PC-3 (cell line): Measurements from ENCODE around the gene MT1A. TPM values are rescaled to one million over a fixed set of nuclear protein-coding genes. Genes with fewer than 3 reads are reported as not detected.

Source experiments
- ATAC-seq: fragments of 200-7000 bp; cut with Tn5 transposase; 2 replicates; pipeline ENCODE4 v1.9.1; 2020; ENCODE audit warnings: mild to moderate bottlenecking, moderate library complexity
- BruUV-seq: library from RNA; stranded (reverse); fragments of 400-500 nt; replicated peaks from 2 replicates; lab custom pipeline; 2021; lab: Mats Ljungman, UMichigan
- CTCF ChIA-PET: fragments of 300-600 bp; sonication (Branson Sonifier 250); formaldehyde crosslinking; loops from one replicate; lab custom pipeline; 2022; ENCODE audit warnings: antibody characterized with exemption; lab: Charles Lee
- POLR2A ChIA-PET: fragments of 300-600 bp; sonication (Branson Sonifier 250); formaldehyde crosslinking; loops from one replicate; lab custom pipeline; 2022; ENCODE audit warnings: antibody characterized with exemption; ENCODE audit not compliant: unreplicated experiment; lab: Charles Lee
- DNase-seq: peaks from one replicate; pipeline ENCODE4 v3.0.0-alpha.2; 2015
- H2AFZ ChIP-seq: fragments of 300-600 bp; sonication (generic); 2 replicates; pipeline ENCODE4 v1.6.0; 2016; ENCODE audit warnings: antibody characterized with exemption, low read length
- H3F3A ChIP-seq: fragments of 300-600 bp; sonication (generic); one replicate; pipeline ENCODE4 v1.6.0; 2017; ENCODE audit warnings: antibody characterized with exemption, low read length, control low read depth, mild to moderate bottlenecking; ENCODE audit not compliant: unreplicated experiment
- H3K27ac ChIP-seq: fragments of 300-600 bp; sonication (generic); 2 replicates; pipeline ENCODE4 v1.5.1; 2016; ENCODE audit warnings: mild to moderate bottlenecking, low read length
- H3K27me3 ChIP-seq: fragments of 300-600 bp; sonication (generic); 2 replicates; pipeline ENCODE4 v1.6.1; 2016; ENCODE audit warnings: low read length, mixed read lengths
- H3K36me3 ChIP-seq: fragments of 300-600 bp; sonication (generic); 2 replicates; pipeline ENCODE4 v1.6.1; 2016; ENCODE audit warnings: low read depth, mixed run types, low read length, mixed read lengths
- H3K4me1 ChIP-seq: fragments of 300-600 bp; sonication (generic); 2 replicates; pipeline ENCODE4 v1.5.1; 2016; ENCODE audit warnings: low read length; ENCODE audit not compliant: insufficient read depth
- H3K4me2 ChIP-seq: fragments of 300-600 bp; sonication (generic); 2 replicates; pipeline ENCODE4 v1.6.0; 2016; ENCODE audit warnings: low read length
- H3K4me3 ChIP-seq: fragments of 300-600 bp; sonication (generic); 2 replicates; pipeline ENCODE4 v1.5.1; 2016; ENCODE audit warnings: mild to moderate bottlenecking, low read length, mixed read lengths
- H3K79me2 ChIP-seq: fragments of 300-600 bp; sonication (generic); 2 replicates; pipeline ENCODE4 v1.6.1; 2017; ENCODE audit warnings: low read length, mixed read lengths
- H3K9ac ChIP-seq: fragments of 300-600 bp; sonication (generic); 2 replicates; pipeline ENCODE4 v1.6.0; 2016; ENCODE audit warnings: mild to moderate bottlenecking, low read length
- H3K9me2 ChIP-seq: fragments of 300-600 bp; sonication (generic); replicated peaks from 2 replicates; pipeline ENCODE4 v1.6.1; 2016; ENCODE audit warnings: mixed run types, low read length, mixed read lengths
- H3K9me3 ChIP-seq: fragments of 300-600 bp; sonication (generic); 2 replicates; pipeline ENCODE4 v1.6.1; 2016; ENCODE audit warnings: low read length, mixed read lengths
- H4K20me1 ChIP-seq: fragments of 300-600 bp; sonication (generic); 2 replicates; pipeline ENCODE4 v1.6.1; 2016; ENCODE audit warnings: low read length, mixed read lengths
- EZH2 ChIP-seq: fragments of 300-600 bp; sonication (generic); IDR thresholded peaks from one replicate; pipeline ENCODE4 v1.6.1; 2017; ENCODE audit warnings: antibody characterized with exemption, mild to moderate bottlenecking, low read length; ENCODE audit not compliant: unreplicated experiment
- EZH2phosphoT487 ChIP-seq: fragments of 300-600 bp; sonication (generic); IDR thresholded peaks from 2 replicates; pipeline ENCODE4 v1.6.1; 2018; ENCODE audit warnings: mild to moderate bottlenecking, antibody characterized with exemption, low read length, borderline replicate concordance
- intact Hi-C: fragments of 100-400 bp; cut with micrococcal nuclease; formaldehyde crosslinking; loops from 2 replicates; pipeline ENCODE4 v1.9.0; 2023
- total RNA-seq: library from RNA; depleted of rRNA; stranded (reverse); fragments of >200 nt; gene quantifications from 2 replicates; pipeline ENCODE4 v1.2.3, GENCODE V29; 2014
- TF ChIP-seq, protein P1 (sequence below): fragments of 300-600 bp; sonication (generic); conservative IDR thresholded peaks from 2 replicates; pipeline ENCODE4 v1.5.1; 2017; ENCODE audit warnings: antibody characterized with exemption, low read depth, mild to moderate bottlenecking, low read length

MT1A gene
- total RNA-seq, 1 experiment from 2014 or later = not detected

DNA sequence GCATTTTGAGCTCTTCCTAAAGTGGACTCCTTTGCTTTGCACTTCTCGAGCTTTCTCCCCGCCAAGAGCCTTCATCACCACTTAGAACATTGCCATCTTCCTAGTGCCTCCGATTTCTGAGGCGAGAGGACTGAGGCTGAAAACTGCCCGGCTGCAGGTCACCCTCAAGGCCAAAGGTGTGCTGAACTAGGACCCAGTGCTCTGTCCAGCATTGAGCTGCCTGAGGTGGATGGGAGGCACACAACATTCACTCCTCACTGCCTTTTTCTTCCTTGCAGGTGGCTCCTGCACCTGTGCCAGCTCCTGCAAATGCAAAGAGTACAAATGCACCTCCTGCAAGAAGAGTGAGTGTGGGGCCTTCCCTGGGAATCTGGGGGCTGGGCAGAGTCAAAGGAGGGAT, 5.4 kb downstream of the MT1A start:
- intact Hi-C loops = no loop called here
- no peaks in the 10 kb centered on the region for H3K36me3 ChIP-seq
- H3K27ac ChIP-seq = no peak overlapping the region
- no peak for DNase-seq
- H2AFZ ChIP-seq = peak overlapping the region; percentile 55; the same call in 1 of the 2 replicates
- ATAC-seq = no peak
- H3K9me2 ChIP-seq = no peaks in the 10 kb centered on the region
- no peak overlapping the region for H3K4me3 ChIP-seq
- no peaks in the 10 kb centered on the region for H4K20me1 ChIP-seq
- no TSS peak for BruUV-seq
- no peaks in the 10 kb centered on the region for H3K27me3 ChIP-seq
- no peaks in the 10 kb centered on the region for H3K9me3 ChIP-seq
- TF ChIP-seq, protein P1, sequence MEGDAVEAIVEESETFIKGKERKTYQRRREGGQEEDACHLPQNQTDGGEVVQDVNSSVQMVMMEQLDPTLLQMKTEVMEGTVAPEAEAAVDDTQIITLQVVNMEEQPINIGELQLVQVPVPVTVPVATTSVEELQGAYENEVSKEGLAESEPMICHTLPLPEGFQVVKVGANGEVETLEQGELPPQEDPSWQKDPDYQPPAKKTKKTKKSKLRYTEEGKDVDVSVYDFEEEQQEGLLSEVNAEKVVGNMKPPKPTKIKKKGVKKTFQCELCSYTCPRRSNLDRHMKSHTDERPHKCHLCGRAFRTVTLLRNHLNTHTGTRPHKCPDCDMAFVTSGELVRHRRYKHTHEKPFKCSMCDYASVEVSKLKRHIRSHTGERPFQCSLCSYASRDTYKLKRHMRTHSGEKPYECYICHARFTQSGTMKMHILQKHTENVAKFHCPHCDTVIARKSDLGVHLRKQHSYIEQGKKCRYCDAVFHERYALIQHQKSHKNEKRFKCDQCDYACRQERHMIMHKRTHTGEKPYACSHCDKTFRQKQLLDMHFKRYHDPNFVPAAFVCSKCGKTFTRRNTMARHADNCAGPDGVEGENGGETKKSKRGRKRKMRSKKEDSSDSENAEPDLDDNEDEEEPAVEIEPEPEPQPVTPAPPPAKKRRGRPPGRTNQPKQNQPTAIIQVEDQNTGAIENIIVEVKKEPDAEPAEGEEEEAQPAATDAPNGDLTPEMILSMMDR = no peak
- no peak for TF ChIP-seq EZH2phosphoT487
- no peak for TF ChIP-seq EZH2
- H3K4me2 ChIP-seq = peak overlapping the region; percentile 51; the same call in 1 of the 2 replicates
- ChIA-PET POLR2A (interaction anchor here (0.6 kb wide), 1 partner anchor 30 kb away, joined by 5 read pairs; no protein-coding TSS in a partner anchor), CTCF (interaction anchor here (0.6 to 1.0 kb wide), 2 partner anchors 40 to 58 kb away, joined by 4 to 6 read pairs; no protein-coding TSS in a partner anchor)
- H3K79me2 ChIP-seq = no peaks in the 10 kb centered on the region
- H3K4me1 ChIP-seq = peaks cover 10% of the 10 kb centered on the region
- no peaks in the 10 kb centered on the region for H3F3A ChIP-seq
- no peak overlapping the region for H3K9ac ChIP-seq

DNA sequence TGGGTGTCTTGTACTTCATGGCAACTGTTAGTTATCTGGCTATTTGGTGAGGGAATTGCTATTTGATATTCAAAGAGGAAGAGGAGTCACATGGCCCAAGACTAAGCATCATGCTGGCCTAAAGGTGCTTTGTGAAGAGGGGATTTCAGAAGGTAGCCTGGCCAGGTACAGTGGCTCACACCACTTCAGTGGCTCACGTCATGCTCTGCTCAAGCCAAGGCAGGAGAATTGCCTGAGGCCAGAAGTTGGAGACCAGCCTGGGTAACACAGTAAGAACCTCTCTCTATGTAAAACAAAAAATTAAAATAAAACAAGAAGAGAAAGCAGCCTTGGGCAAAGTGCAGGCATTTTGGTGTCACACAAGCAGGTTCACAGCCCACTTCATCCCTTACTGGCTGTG, 6.8 kb downstream of the MT1A start:
- intact Hi-C loops = no loop called here
- no peaks in the 10 kb centered on the region for H3F3A ChIP-seq
- no peak overlapping the region for H3K27ac ChIP-seq
- no peaks in the 10 kb centered on the region for H3K9me3 ChIP-seq
- H2AFZ ChIP-seq = no peak overlapping the region
- peaks cover 16% of the 10 kb centered on the region for H3K4me1 ChIP-seq
- CTCF ChIA-PET = no interaction called here
- H3K36me3 ChIP-seq = no peaks in the 10 kb centered on the region
- TF ChIP-seq EZH2phosphoT487 = no peak
- no peak for TF ChIP-seq EZH2
- TF ChIP-seq, protein P1 = no peak
- no peaks in the 10 kb centered on the region for H4K20me1 ChIP-seq
- POLR2A ChIA-PET = no interaction called here
- H3K4me2 ChIP-seq = no peak overlapping the region
- BruUV-seq = no TSS peak
- DNase-seq (no peak), ATAC-seq (no peak)
- no peak overlapping the region for H3K4me3 ChIP-seq
- no peaks in the 10 kb centered on the region for H3K27me3 ChIP-seq
- no peaks in the 10 kb centered on the region for H3K9me2 ChIP-seq
- H3K9ac ChIP-seq = no peak overlapping the region
- no peaks in the 10 kb centered on the region for H3K79me2 ChIP-seq

DNA sequence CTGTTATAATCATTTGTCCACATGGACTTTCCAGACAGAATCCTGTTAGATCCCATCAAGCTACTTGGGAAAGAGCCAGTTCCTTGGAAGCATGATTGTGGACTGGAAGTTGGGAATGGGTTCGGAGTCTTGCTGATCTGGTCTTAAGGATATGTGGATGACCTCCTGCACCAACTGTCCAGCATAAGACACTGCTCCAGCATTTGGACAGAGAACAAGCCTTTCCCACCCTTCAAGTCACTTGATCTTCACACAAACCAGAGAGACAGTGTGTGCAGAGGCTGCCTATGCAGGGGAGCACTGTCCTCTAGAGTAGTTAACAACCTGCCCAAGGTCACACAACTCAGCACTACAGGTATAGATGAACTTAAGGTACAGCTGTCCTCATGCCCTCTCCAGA, 7.4 kb downstream of the MT1A start:
- TF ChIP-seq EZH2 = no peak
- TF ChIP-seq, protein P1 = no peak
- CTCF ChIA-PET = no interaction called here

More for the DNA sequence above, 7.4 kb downstream of the MT1A start:
- Histone ChIP-seq H3K9ac (no peak overlapping the region), H3K27ac (no peak overlapping the region), H4K20me1 (no peaks in the 10 kb centered on the region), H2AFZ (no peak overlapping the region), H3K79me2 (no peaks in the 10 kb centered on the region), H3F3A (no peaks in the 10 kb centered on the region), H3K4me2 (no peak overlapping the region), H3K9me2 (no peaks in the 10 kb centered on the region), H3K9me3 (no peaks in the 10 kb centered on the region), H3K27me3 (no peaks in the 10 kb centered on the region), H3K36me3 (no peaks in the 10 kb centered on the region), H3K4me3 (no peak overlapping the region), H3K4me1 (peaks cover 15% of the 10 kb centered on the region)
- POLR2A ChIA-PET = no interaction called here
- intact Hi-C loops = no loop called here
- no TSS peak for BruUV-seq
- DNase-seq (no peak), ATAC-seq (no peak)
